ENCODE data around the gene CSRP3.
"Not testable (repeated sequence)": the region's sequence is repeated elsewhere in the genome, so short reads cannot be mapped to it uniquely, and the experiment has no call there.

The CSRP3 gene

GRCh38 chr11:19185036-19185435, 16.7 kb downstream of the CSRP3 start:
- DNase-seq = no peak

GRCh38 chr11:19183646-19184045, 18.1 kb downstream of the CSRP3 start:
- no peak for DNase-seq

GRCh38 chr11:19181531-19182261, 20.1 kb downstream of the CSRP3 start:
- DNase-seq = no peak

GRCh38 chr11:19176629-19177186, 25.1 kb downstream of the CSRP3 start:
- DNase-seq = no peak

GRCh38 chr11:19173964-19174638, 27.7 kb downstream of the CSRP3 start:
- no peak for DNase-seq

GRCh38 chr11:19173004-19173689, 28.6 kb downstream of the CSRP3 start:
- no peak for DNase-seq

- no peak for DNase-seq
Measured at GRCh38 chr11:19168090-19168489, 33.7 kb downstream of the CSRP3 start.

- DNase-seq = no peak
Measured at GRCh38 chr11:19164881-19165280, 36.9 kb downstream of the CSRP3 start.

- no peak for DNase-seq
Measured at GRCh38 chr11:19164230-19164855, 37.4 kb downstream of the CSRP3 start.

- no peak for DNase-seq
Measured at GRCh38 chr11:19163617-19164016, 38.2 kb downstream of the CSRP3 start.

- no peak for DNase-seq
Measured at GRCh38 chr11:19162951-19163505, 38.8 kb downstream of the CSRP3 start.

- DNase-seq = no peak
Measured at GRCh38 chr11:19161651-19162050, 40.1 kb downstream of the CSRP3 start.

- no peak for DNase-seq
Measured at GRCh38 chr11:19160847-19161246, 40.9 kb downstream of the CSRP3 start.

- DNase-seq = no peak
Measured at GRCh38 chr11:19156892-19157291, 44.9 kb downstream of the CSRP3 start.

GRCh38 chr11:19145319-19145718, 56.5 kb downstream of the CSRP3 start:
- DNase-seq = no peak

- DNase-seq = not testable (repeated sequence)
Measured at GRCh38 chr11:19136884-19137283, 64.9 kb downstream of the CSRP3 start.

GRCh38 chr11:19134004-19134403, 67.8 kb downstream of the CSRP3 start:
- DNase-seq = no peak

Measured in activated CD4-positive, alpha-beta T cell treated with anti-CD3 and anti-CD28 coated beads, Interleukin-2, amount 50 U/mL, for 1 hour (primary cell).